Measurements from ENCODE around the gene CALU. TPM values are rescaled to one million over a fixed set of nuclear protein-coding genes. Genes with fewer than 3 reads are reported as not detected.

CALU gene
- polyA plus RNA-seq, 1 experiment = 346 TPM

- H3K27me3 ChIP-seq (ENCODE audit: control insufficient read depth, insufficient read depth, low read length) = peaks cover 2% of the 10 kb centered on the region; the same call in 1 of the 2 replicates
- ChIA-PET CTCF (no interaction called here), POLR2A (interaction anchor here (0.5 to 0.7 kb wide), 2 partner anchors 12 to 41 kb away, joined by 3 read pairs; no protein-coding TSS in a partner anchor)
- H3K4me3 ChIP-seq (ENCODE audit: low read depth, low read length) = no peak overlapping the region
- DNase-seq (ENCODE audit: low read depth) = no peak
- no peak for TF ChIP-seq CTCF (IDR thresholded peaks at IDR 0.05; ENCODE audit: insufficient read depth, low read depth, low read length)
- no peaks in the 10 kb centered on the region; the same call in 1 of the 2 replicates for H3K36me3 ChIP-seq (ENCODE audit: control insufficient read depth, insufficient read depth, low read length)
These were observed 53.5 kb downstream of the CALU start for GRCh38 chr7:128792471-128793180.

GRCh38 chr7:128793181-128793547 is 54.0 kb downstream of the CALU start:
- CTCF ChIA-PET = no interaction called here
- DNase-seq (ENCODE audit: low read depth) = no peak
- no peak for TF ChIP-seq CTCF (IDR thresholded peaks at IDR 0.05; ENCODE audit: insufficient read depth, low read depth, low read length)
- Histone ChIP-seq H3K36me3 (ENCODE audit: control insufficient read depth, insufficient read depth, low read length) (no peaks in the 10 kb centered on the region; the same call in 1 of the 2 replicates), H3K4me3 (ENCODE audit: low read depth, low read length) (no peak overlapping the region), H3K27me3 (ENCODE audit: control insufficient read depth, insufficient read depth, low read length) (peaks cover 2% of the 10 kb centered on the region; the same call in 1 of the 2 replicates)
- POLR2A ChIA-PET = no interaction called here

GRCh38 chr7:128794020-128794419 is 54.9 kb downstream of the CALU start:
- DNase-seq (ENCODE audit: low read depth) = no peak
- TF ChIP-seq CTCF (IDR thresholded peaks at IDR 0.05; ENCODE audit: insufficient read depth, low read depth, low read length) = no peak
- H3K4me3 ChIP-seq (ENCODE audit: low read depth, low read length) = no peak overlapping the region
- H3K27me3 ChIP-seq (ENCODE audit: control insufficient read depth, insufficient read depth, low read length) = no peaks in the 10 kb centered on the region
- POLR2A ChIA-PET = no interaction called here
- CTCF ChIA-PET = interaction anchor here (1.1 kb wide), 1 partner anchor 88 kb away, joined by 3 read pairs; no protein-coding TSS in a partner anchor
- H3K36me3 ChIP-seq (ENCODE audit: control insufficient read depth, insufficient read depth, low read length) = no peaks in the 10 kb centered on the region; the same call in 1 of the 2 replicates

GRCh38 chr7:128794436-128794835 is 55.3 kb downstream of the CALU start:
- H3K36me3 ChIP-seq (ENCODE audit: control insufficient read depth, insufficient read depth, low read length) = no peaks in the 10 kb centered on the region; the same call in 1 of the 2 replicates
- H3K27me3 ChIP-seq (ENCODE audit: control insufficient read depth, insufficient read depth, low read length) = no peaks in the 10 kb centered on the region
- CTCF ChIA-PET = interaction anchor here (1.1 kb wide), 1 partner anchor 87 kb away, joined by 3 read pairs; no protein-coding TSS in a partner anchor
- H3K4me3 ChIP-seq (ENCODE audit: low read depth, low read length) = no peak overlapping the region
- TF ChIP-seq CTCF (IDR thresholded peaks at IDR 0.05; ENCODE audit: insufficient read depth, low read depth, low read length) = no peak
- no peak for DNase-seq (ENCODE audit: low read depth)
- POLR2A ChIA-PET = no interaction called here

GRCh38 chr7:128795129-128795528 is 56.0 kb downstream of the CALU start:
- ChIA-PET CTCF (interaction anchor here (0.8 to 1.3 kb wide), 2 partner anchors 14 to 15 kb away, joined by 3 to 4 read pairs; no protein-coding TSS in a partner anchor), POLR2A (no interaction called here)
- no peak for TF ChIP-seq CTCF (IDR thresholded peaks at IDR 0.05; ENCODE audit: insufficient read depth, low read depth, low read length)
- no peaks in the 10 kb centered on the region for H3K27me3 ChIP-seq (ENCODE audit: control insufficient read depth, insufficient read depth, low read length)
- no peak overlapping the region for H3K4me3 ChIP-seq (ENCODE audit: low read depth, low read length)
- no peaks in the 10 kb centered on the region; the same call in 1 of the 2 replicates for H3K36me3 ChIP-seq (ENCODE audit: control insufficient read depth, insufficient read depth, low read length)
- DNase-seq (ENCODE audit: low read depth) = no peak
